Tongue (tissue), 2 donors: ENCODE results near the gene BRICD5. TPM values are rescaled to one million over a fixed set of nuclear protein-coding genes. Genes with fewer than 3 reads are reported as not detected.
"Not testable (repeated sequence)": the region's sequence is repeated elsewhere in the genome, so short reads cannot be mapped to it uniquely, and the experiment has no call there.

Experiments
- DNase-seq: peaks from one replicate; pipeline ENCODE4 v3.0.0-alpha.2; 2015
- total RNA-seq: library from RNA; depleted of rRNA; stranded (reverse); fragments of >200 nt; gene quantifications from one replicate; pipeline ENCODE4 v1.2.3, GENCODE V29; 2014

BRICD5 gene
- total RNA-seq, 1 donor from 2014 or later, result 1.9 TPM

DNA sequence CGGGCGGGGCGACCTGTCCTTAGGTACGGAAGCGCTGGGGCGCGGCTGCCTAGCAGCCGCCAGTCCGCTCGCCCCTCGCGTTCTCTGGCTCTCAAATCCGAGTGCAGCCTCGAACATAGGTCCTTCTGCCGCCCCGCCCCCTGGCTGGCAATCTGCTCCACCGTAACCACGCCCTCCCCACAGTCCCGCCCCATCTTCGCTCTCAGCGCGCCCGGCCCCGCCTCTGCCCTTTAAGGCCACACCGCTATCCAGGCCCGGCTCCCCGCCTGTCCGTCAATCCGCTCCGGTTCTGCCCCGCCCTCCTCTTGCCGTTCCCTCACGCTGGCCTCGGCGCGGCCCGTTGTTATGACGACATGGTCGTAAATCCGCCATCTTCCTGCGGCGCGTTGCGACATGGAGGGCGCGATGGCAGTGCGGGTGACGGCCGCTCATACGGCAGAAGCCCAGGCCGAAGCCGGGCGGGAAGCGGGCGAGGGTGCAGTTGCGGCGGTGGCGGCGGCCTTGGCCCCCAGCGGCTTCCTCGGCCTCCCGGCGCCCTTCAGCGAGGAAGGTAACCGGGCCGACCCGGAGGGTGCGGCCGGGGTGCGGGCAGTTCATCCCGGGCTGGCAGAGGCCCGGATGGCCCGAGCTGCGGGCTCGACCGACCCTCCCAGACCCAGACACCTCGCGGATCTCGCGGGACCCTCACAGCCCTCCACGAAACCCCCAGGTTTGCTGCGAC lies 12.7 kb upstream of the BRICD5 start, which contains the start of gene E4F1:
TSS of gene E4F1 (plus strand) at position 371 of the 721 bp plus-strand sequence. CDS start at position 394, 23 bp downstream.
- DNase-seq, result peak; percentile 100

DNA sequence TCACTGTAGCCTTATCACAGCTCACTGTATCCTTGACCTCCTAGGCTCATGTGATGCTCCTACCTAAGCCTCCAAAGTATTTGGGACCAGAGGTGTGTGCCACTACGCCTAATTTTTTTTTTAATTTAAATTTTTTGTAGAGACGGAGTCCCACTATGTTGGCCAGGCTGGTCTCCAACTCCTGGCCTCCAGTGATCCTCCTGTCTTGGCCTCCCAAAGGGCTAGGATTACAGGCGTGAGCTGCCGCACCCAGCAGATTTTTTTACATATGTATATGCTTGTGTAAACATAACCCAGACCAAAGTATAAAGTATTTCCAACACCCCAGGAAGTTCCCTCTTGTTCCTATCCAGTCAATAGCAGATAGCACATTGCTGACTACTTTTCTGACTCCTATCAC lies 5.7 kb upstream of the BRICD5 start:
- no peak for DNase-seq

DNA sequence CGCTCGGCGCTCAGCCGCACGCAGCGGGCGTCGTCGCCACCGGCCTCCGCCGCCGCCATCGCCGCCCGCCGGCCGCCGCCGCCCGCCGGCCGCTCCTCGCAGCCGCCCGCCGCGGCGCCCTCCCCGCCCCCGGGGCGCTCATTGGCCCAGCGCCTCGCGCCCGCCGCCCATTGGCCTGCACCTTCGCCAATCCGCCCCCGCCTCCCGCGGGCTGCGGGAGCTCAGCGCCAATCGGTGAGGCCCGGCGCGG lies 4.0 kb upstream of the BRICD5 start, which contains the start of gene PGP:
TSS of gene PGP (minus strand) at position 122 of the 250 bp plus-strand sequence. CDS start at position 59, 63 bp downstream.
- no peak for DNase-seq

DNA sequence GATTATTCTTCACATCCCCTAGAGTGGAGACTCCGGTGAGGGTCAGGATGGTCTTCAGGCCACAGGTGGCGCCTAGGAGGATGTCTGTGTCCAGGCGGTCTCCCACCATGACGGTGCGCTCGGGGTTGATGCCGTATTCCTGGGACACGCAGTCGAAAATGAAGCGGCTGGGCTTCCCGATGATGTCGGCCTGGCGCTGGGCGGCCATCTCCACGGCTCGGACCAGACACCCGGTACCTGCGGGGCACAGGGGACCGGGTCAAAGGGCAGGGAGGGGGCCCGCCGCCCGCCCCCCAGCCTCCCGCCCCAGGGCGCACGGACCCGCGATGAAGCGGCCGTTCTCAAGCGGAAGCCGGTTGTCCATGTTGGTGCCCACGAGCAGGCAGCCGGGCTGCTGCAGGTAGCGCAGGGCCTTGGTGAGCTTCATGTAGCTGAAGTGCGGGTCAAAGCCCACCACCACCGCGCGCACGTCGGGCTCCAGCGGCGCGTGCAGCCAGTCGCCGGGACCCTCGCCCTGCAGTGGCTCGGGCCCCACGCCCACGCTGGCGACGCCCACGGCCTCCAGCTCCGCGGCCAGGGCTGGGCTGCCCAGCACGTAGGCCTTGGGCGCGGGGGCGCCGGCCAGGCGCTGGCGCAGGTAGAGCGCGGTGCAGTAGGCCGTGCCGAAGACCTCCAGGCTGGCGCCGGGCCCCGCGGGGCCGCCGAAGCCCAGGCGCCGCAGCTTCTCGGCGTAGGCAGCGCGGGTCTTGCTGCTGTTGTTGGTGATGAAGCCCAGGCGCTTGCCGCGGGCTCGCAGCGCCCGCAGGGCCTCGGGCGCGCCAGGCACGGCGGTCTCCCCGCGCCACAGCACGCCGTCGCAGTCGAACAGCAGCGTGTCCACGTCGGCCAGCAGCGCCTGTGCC lies 3.4 kb upstream of the BRICD5 start:
- DNase-seq, result no peak

DNA sequence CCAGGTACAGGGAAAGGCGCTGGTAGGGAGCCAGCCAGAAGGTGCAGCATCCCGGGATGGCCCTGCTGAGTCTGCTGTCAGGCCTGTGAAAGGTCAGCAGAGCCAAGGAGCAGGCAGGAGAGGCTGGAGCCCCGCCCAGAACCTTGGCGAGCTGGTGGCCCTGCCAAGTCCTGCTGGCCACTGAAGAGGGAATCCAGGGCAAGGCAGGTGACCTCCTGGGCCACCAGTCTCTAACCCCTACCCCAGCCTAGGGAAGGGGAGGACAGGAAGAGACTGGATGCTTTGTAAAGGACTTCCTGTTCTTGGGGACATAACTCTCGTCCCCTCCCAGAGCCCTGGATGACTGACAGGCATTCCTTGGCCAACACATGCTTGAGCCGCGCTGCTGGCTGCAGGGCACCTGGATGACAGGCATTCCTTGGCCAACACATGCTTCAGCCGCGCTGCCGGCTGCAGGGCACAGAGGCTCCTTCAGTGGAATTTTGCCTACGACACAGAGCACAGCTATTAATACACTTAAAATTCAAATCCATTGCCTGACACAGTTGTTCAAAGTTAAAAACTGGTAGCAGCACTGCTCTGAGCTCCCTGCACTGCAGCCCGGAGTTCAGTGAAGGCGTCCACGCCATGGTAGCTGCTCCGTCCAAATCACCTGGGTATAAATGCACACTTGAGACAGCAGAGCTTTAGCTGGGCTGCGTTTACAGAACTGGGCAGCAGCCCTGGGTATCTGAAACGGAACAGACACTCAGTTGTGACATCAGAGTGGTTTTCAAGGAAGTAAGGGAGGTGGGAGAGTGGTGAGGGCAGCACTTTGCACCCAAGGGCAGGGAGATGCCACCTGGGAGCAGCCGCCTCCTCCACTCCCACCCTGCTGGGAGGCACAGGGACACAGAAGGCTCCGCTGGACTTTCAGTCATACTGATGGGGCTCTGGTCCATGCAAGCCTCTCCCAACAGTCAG lies 2.0 kb upstream of the BRICD5 start:
- peak; percentile 72 for DNase-seq

- no peak for DNase-seq
Measured at GRCh38 chr16:2211923-2212347, 1.3 kb upstream of the BRICD5 start.

- DNase-seq, result no peak
Measured at GRCh38 chr16:2210009-2210332, 692 bp downstream of the BRICD5 start.

GRCh38 chr16:2209258-2210008 lies 1.2 kb downstream of the BRICD5 start:
- no peak for DNase-seq

DNA sequence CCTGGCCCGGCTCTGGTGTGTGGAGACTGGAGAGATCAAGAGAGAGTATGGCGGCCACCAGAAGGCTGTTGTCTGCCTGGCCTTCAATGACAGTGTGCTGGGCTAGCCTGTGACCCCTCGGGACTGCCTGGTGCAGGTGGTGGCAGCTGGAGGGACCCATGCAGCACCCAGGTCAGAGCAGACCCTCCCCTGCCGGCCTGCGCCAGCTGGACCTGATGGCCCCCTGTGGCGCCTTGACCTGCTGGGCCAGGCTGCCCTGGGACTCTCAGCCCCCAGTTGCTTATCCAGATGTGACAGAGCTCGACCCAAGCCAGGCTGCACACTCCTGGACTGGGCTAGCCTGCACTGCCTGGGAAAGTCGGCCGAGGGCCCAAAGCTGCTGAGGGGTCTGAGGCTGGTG lies 1.9 kb downstream of the BRICD5 start:
- DNase-seq, result no peak

DNA sequence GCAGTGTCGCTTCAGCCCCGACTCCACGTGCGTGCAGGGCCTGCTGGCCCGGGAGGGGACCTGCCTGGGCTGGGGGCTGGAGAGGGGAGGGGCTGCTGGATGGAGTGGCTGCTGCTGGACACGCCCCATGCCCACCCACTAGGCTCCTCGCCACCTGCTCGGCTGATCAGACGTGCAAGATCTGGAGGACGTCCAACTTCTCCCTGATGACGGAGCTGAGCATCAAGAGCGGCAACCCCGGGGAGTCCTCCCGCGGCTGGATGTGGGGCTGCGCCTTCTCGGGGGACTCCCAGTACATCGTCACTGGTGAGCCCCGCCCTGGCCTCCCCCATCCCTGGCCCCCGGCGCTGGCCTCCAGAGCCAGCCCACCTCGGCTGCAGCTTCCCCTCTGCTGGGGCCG lies 2.4 kb downstream of the BRICD5 start:
- no peak for DNase-seq

DNA sequence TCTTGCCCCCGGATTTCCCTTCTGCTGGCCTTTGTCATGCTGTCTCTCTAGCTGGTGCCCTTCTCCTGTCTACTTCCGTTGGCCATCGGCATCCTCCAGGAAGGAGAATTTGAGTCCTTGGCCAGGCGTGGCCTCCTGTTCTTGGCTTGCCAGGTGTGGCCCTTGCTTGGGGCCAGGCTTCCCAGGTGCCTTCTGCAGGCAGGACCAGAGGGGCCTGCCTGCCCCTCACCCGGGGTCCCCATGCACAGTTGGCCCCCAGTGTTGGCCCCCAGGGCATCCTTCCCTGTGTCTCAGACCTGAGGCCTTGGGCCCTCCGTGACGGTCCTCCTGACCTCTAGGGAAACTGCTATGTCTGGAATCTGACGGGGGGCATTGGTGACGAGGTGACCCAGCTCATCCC lies 2.8 kb downstream of the BRICD5 start:
- no peak for DNase-seq

GRCh38 chr16:2206780-2207433 lies 3.8 kb downstream of the BRICD5 start:
- DNase-seq, result no peak

DNA sequence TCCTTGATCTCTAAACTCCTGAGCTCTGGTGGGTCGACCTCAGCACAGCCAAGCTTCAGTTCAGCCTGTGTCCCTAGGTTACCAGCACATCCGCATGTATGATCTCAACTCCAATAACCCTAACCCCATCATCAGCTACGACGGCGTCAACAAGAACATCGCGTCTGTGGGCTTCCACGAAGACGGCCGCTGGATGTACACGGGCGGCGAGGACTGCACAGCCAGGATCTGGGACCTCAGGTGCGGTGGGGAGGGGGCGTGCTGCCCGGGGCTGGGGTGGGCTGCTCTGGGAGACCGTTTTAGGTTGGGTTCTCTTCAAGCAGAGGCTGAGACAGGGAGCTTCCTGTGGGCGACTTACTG lies 4.3 kb downstream of the BRICD5 start:
- DNase-seq, result no peak

- no peak for DNase-seq
Measured at GRCh38 chr16:2205967-2206313, 4.7 kb downstream of the BRICD5 start.

- peak; percentile 94 for DNase-seq
Measured at GRCh38 chr16:2205104-2205966, 5.3 kb downstream of the BRICD5 start, which contains the start of gene MLST8. MLST8 (plus strand) TSS chr16:2205454; CDS start chr16:2206086, 632 bp downstream.

GRCh38 chr16:2204416-2205103 lies 6.1 kb downstream of the BRICD5 start:
- no peak for DNase-seq

- DNase-seq, result not testable (repeated sequence)
Measured at GRCh38 chr16:2203119-2203688, 7.5 kb downstream of the BRICD5 start.

GRCh38 chr16:2200313-2200712 lies 10.3 kb downstream of the BRICD5 start:
- DNase-seq, result no peak

DNA sequence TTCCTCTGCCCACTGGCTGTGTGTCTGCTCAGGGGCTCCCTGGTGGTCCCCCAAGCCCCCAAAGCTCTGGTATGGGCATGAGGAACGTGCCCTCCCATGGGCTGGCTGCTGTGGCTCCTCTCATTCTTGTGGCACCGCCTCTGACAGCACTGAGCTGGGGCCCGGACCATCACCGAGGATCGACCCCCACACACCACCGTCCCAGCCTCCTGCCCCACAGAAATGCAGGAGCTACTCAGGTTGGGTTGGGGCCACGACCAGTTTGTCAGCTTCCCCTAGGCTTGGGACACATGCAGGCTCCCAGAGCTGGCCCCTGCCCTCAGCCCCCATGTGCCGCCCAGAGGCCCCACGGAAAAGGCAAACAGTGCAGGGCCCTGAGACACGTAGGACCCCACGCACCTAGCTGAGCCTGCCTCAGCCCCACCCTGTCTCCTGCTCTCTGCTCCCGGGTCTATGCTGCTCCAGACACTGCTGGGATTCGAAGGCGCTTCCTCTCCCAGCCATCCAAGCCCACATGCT lies 11.0 kb downstream of the BRICD5 start:
- no peak for DNase-seq
